ENCODE data around the gene GABARAPL1. TPM values are rescaled to one million over a fixed set of nuclear protein-coding genes. Genes with fewer than 3 reads are reported as not detected.

GABARAPL1 gene
- total and polyA plus RNA-seq, 10 of the 15 experiments (the other 5 are each of a cell fraction or from before 2014, with no cell fraction given) = 0.42 to 3.7 (median 1.4) TPM

DNA sequence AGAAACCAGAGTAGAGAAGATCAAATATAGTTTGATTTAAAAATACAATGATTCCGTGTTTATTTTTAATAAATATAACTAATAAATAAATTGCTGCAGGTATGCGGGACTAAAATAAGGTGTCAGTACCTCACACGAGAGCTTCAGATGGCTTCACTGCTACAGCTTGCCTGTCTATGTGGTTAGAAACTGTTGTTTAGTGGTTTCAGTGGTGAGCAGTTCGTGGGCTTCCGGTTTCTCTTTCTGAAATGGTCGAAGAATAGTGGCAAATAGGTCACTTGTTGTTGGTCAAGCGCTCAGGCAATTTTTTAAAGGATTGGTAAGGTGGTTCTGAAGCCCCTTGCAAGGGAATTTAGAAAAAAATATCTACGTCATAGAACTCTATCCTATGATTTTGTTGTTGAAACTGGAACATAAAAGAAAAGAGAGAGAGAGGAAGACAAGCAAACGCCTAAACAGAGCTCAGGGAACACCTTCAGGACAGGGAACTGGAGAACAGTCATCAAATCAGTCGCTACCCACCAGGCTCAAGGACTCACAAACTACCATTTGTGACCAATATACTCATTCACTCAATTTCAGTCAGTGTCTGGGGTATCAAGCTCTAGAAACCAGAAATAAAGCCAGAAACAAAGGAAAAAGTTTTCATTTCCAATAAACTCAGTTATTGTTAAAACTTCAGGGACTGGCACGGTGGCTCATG is 31.3 kb downstream of the GABARAPL1 start (continued):
- TF ChIP-seq, protein P1, sequence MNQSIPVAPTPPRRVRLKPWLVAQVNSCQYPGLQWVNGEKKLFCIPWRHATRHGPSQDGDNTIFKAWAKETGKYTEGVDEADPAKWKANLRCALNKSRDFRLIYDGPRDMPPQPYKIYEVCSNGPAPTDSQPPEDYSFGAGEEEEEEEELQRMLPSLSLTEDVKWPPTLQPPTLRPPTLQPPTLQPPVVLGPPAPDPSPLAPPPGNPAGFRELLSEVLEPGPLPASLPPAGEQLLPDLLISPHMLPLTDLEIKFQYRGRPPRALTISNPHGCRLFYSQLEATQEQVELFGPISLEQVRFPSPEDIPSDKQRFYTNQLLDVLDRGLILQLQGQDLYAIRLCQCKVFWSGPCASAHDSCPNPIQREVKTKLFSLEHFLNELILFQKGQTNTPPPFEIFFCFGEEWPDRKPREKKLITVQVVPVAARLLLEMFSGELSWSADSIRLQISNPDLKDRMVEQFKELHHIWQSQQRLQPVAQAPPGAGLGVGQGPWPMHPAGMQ (IDR thresholded peaks at IDR 0.05; ENCODE audit: borderline replicate concordance) = peak; percentile 61; the same call in 1 of the 2 replicates
- peak; percentile 62; the same call in 1 of the 2 replicates for TF ChIP-seq MTA3 (IDR thresholded peaks at IDR 0.05; ENCODE audit: borderline replicate concordance, low read length)
- TF ChIP-seq BCL11A (IDR thresholded peaks at IDR 0.05; ENCODE audit: low read depth, low read length) = peak; percentile 61; the same call in 1 of the 2 replicates
- peak; percentile 77 for TF ChIP-seq CREM (IDR thresholded peaks at IDR 0.05; ENCODE audit: low read depth)
- TF ChIP-seq SIN3A (IDR thresholded peaks at IDR 0.05; ENCODE audit: low read depth, low read length) = no peak
- TF ChIP-seq ZNF384 (IDR thresholded peaks at IDR 0.05; ENCODE audit: borderline replicate concordance, low read depth, low read length) = no peak
- TF ChIP-seq CREB1 (IDR thresholded peaks at IDR 0.05; ENCODE audit: low read depth) = 0 out of 2 replicates have a peak, but pooled peaks have one; percentile 24
- TF ChIP-seq NFYA (IDR thresholded peaks at IDR 0.05; ENCODE audit: borderline replicate concordance, low read depth, low read length) = no peak
- TF ChIP-seq, protein P2, sequence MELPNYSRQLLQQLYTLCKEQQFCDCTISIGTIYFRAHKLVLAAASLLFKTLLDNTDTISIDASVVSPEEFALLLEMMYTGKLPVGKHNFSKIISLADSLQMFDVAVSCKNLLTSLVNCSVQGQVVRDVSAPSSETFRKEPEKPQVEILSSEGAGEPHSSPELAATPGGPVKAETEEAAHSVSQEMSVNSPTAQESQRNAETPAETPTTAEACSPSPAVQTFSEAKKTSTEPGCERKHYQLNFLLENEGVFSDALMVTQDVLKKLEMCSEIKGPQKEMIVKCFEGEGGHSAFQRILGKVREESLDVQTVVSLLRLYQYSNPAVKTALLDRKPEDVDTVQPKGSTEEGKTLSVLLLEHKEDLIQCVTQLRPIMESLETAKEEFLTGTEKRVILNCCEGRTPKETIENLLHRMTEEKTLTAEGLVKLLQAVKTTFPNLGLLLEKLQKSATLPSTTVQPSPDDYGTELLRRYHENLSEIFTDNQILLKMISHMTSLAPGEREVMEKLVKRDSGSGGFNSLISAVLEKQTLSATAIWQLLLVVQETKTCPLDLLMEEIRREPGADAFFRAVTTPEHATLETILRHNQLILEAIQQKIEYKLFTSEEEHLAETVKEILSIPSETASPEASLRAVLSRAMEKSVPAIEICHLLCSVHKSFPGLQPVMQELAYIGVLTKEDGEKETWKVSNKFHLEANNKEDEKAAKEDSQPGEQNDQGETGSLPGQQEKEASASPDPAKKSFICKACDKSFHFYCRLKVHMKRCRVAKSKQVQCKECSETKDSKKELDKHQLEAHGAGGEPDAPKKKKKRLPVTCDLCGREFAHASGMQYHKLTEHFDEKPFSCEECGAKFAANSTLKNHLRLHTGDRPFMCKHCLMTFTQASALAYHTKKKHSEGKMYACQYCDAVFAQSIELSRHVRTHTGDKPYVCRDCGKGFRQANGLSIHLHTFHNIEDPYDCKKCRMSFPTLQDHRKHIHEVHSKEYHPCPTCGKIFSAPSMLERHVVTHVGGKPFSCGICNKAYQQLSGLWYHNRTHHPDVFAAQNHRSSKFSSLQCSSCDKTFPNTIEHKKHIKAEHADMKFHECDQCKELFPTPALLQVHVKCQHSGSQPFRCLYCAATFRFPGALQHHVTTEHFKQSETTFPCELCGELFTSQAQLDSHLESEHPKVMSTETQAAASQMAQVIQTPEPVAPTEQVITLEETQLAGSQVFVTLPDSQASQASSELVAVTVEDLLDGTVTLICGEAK (IDR thresholded peaks at IDR 0.05; ENCODE audit: borderline replicate concordance) = no peak
- no peak for TF ChIP-seq POLR2A (IDR thresholded peaks at IDR 0.05; ENCODE audit: low read depth, low read length)
- no peak for TF ChIP-seq SMAD1 (IDR thresholded peaks at IDR 0.05; ENCODE audit: low read depth, partially characterized antibody)
- TF ChIP-seq EED (IDR thresholded peaks at IDR 0.05; ENCODE audit: low read depth) = peak; percentile 79
- TF ChIP-seq TCF3 (IDR thresholded peaks at IDR 0.05; ENCODE audit: borderline replicate concordance, insufficient read depth, low read depth, low read length) = 0 out of 2 replicates have a peak, but pooled peaks have one; percentile 42
- TF ChIP-seq STAT3 (IDR thresholded peaks at IDR 0.05; ENCODE audit: low read depth, low read length) = 0 out of 2 replicates have a peak, but pooled peaks have one; percentile 36
- TF ChIP-seq PAX5 (IDR thresholded peaks at IDR 0.05; ENCODE audit: borderline replicate concordance, low read depth, low read length) = peak; percentile 15; the same call in 1 of the 2 replicates
- TF ChIP-seq, protein P3, sequence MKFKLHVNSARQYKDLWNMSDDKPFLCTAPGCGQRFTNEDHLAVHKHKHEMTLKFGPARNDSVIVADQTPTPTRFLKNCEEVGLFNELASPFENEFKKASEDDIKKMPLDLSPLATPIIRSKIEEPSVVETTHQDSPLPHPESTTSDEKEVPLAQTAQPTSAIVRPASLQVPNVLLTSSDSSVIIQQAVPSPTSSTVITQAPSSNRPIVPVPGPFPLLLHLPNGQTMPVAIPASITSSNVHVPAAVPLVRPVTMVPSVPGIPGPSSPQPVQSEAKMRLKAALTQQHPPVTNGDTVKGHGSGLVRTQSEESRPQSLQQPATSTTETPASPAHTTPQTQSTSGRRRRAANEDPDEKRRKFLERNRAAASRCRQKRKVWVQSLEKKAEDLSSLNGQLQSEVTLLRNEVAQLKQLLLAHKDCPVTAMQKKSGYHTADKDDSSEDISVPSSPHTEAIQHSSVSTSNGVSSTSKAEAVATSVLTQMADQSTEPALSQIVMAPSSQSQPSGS (IDR thresholded peaks at IDR 0.05; ENCODE audit: low read length) = peak; percentile 55; the same call in 1 of the 2 replicates
- 0 out of 2 replicates have a peak, but pooled peaks have one; percentile 34 for TF ChIP-seq DPF2 (IDR thresholded peaks at IDR 0.05)
- TF ChIP-seq, protein P4, sequence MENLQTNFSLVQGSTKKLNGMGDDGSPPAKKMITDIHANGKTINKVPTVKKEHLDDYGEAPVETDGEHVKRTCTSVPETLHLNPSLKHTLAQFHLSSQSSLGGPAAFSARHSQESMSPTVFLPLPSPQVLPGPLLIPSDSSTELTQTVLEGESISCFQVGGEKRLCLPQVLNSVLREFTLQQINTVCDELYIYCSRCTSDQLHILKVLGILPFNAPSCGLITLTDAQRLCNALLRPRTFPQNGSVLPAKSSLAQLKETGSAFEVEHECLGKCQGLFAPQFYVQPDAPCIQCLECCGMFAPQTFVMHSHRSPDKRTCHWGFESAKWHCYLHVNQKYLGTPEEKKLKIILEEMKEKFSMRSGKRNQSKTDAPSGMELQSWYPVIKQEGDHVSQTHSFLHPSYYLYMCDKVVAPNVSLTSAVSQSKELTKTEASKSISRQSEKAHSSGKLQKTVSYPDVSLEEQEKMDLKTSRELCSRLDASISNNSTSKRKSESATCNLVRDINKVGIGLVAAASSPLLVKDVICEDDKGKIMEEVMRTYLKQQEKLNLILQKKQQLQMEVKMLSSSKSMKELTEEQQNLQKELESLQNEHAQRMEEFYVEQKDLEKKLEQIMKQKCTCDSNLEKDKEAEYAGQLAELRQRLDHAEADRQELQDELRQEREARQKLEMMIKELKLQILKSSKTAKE (IDR thresholded peaks at IDR 0.05; ENCODE audit: low read depth, poor library complexity, severe bottlenecking) = peak; percentile 48
- TF ChIP-seq RUNX3 (IDR thresholded peaks at IDR 0.05; ENCODE audit: low read length) = peak; percentile 100
- TF ChIP-seq HDGF (IDR thresholded peaks at IDR 0.05) = no peak

All from GM12878 (cell line).